Trophoblast cell (in vitro differentiated cells and primary cell): Measurements from ENCODE around the gene CUBN.

Experiments used
- DNase-seq, 2 donors: peaks; one replicate each; pipeline ENCODE4 v3.0.0-alpha.2; 2016
- H2AFZ ChIP-seq: 2 replicates; pipeline ENCODE4 v1.6.1; 2013; ENCODE audit warnings: low read length, moderate library complexity, mild to moderate bottlenecking; ENCODE audit not compliant: insufficient read depth, poor library complexity
- H2AK5ac ChIP-seq: 2 replicates; pipeline ENCODE4 v1.6.1; 2013; ENCODE audit warnings: mild to moderate bottlenecking, low read length
- H2BK120ac ChIP-seq: 2 replicates; pipeline ENCODE4 v1.6.1; 2013; ENCODE audit warnings: low read length, mild to moderate bottlenecking, moderate library complexity; ENCODE audit not compliant: insufficient read depth, poor library complexity
- H2BK12ac ChIP-seq: 2 replicates; pipeline ENCODE4 v1.6.1; 2013; ENCODE audit warnings: mild to moderate bottlenecking, low read length, moderate library complexity
- H2BK5ac ChIP-seq: 2 replicates; pipeline ENCODE4 v1.6.1; 2013; ENCODE audit warnings: low read length, low read depth, moderate library complexity, mild to moderate bottlenecking; ENCODE audit not compliant: poor library complexity
- H3K14ac ChIP-seq: 2 replicates; pipeline ENCODE4 v1.6.1; 2013; ENCODE audit warnings: mild to moderate bottlenecking, low read length
- H3K18ac ChIP-seq: 2 replicates; pipeline ENCODE4 v1.6.1; 2013; ENCODE audit warnings: mild to moderate bottlenecking, low read length
- H3K23ac ChIP-seq: 2 replicates; pipeline ENCODE4 v1.6.1; 2013; ENCODE audit warnings: low read length
- H3K27ac ChIP-seq: 2 replicates; pipeline ENCODE4 v1.5.1; 2013; ENCODE audit warnings: low read depth, mild to moderate bottlenecking, inconsistent platforms, low read length, moderate library complexity
- H3K27me3 ChIP-seq: 2 replicates; pipeline ENCODE4 v1.6.1; 2013; ENCODE audit warnings: inconsistent platforms, mild to moderate bottlenecking, low read length, moderate library complexity; ENCODE audit not compliant: insufficient read depth
- H3K36me3 ChIP-seq, 2 experiments: 1 replicate in 1 of 2; 2 replicates in 1 of 2; pipeline ENCODE4 v1.6.1; 2013; ENCODE audit warnings: low read length in 2 of 2, mild to moderate bottlenecking in 2 of 2, moderate library complexity in 1 of 2; ENCODE audit not compliant: insufficient read depth in 2 of 2, control insufficient read depth in 1 of 2
- H3K4ac ChIP-seq: 2 replicates; pipeline ENCODE4 v1.6.1; 2013; ENCODE audit warnings: low read depth, mild to moderate bottlenecking, low read length, moderate library complexity
- H3K4me1 ChIP-seq, 2 experiments: 1 replicate in 1 of 2; 2 replicates in 1 of 2; pipeline ENCODE4 v1.6.1; 2013; ENCODE audit warnings: low read length in 2 of 2, mild to moderate bottlenecking in 2 of 2, moderate library complexity in 1 of 2; ENCODE audit not compliant: insufficient read depth in 2 of 2, control insufficient read depth in 1 of 2
- H3K4me2 ChIP-seq: 2 replicates; pipeline ENCODE4 v1.6.1; 2013; ENCODE audit warnings: inconsistent platforms, mild to moderate bottlenecking, low read length, moderate library complexity
- H3K4me3 ChIP-seq: 2 replicates; pipeline ENCODE4 v1.5.1; 2013; ENCODE audit warnings: mild to moderate bottlenecking, low read depth, low read length, inconsistent platforms
- H3K79me1 ChIP-seq: one replicate; pipeline ENCODE4 v1.6.1; 2013; ENCODE audit warnings: low read length
- H3K79me2 ChIP-seq: 2 replicates; pipeline ENCODE4 v1.6.1; 2013; ENCODE audit warnings: low read length, mild to moderate bottlenecking; ENCODE audit not compliant: control insufficient read depth, insufficient read depth, poor library complexity
- H3K9ac ChIP-seq: 2 replicates; pipeline ENCODE4 v1.6.1; 2013; ENCODE audit warnings: mild to moderate bottlenecking, low read length
- H3K9me3 ChIP-seq: 2 replicates; pipeline ENCODE4 v1.6.1; 2013; ENCODE audit warnings: low read depth, mild to moderate bottlenecking, control low read depth, inconsistent platforms, low read length; ENCODE audit not compliant: insufficient read depth
- H4K12ac ChIP-seq: 2 replicates; pipeline ENCODE4 v1.6.1; 2013; ENCODE audit warnings: low read depth, mild to moderate bottlenecking, low read length, moderate library complexity
- H4K8ac ChIP-seq: 2 replicates; pipeline ENCODE4 v1.6.1; 2013; ENCODE audit warnings: low read depth, mild to moderate bottlenecking, low read length, moderate library complexity
- H4K91ac ChIP-seq: one replicate; pipeline ENCODE4 v1.6.1; 2013; ENCODE audit warnings: low read depth, mild to moderate bottlenecking, low read length, moderate library complexity
- WGBS: extraction: QIAGEN DNeasy Blood & Tissue Kit; methylation state at CpG from one replicate; pipeline ENCODE4 v1.1.7; 2013; ENCODE audit warnings: missing lambda C conversion rate; ENCODE audit not compliant: insufficient read length, insufficient coverage; ENCODE audit errors: extremely low coverage; 5-methylcytosine and 5-hydroxymethylcytosine counted together

The CUBN gene

DNA sequence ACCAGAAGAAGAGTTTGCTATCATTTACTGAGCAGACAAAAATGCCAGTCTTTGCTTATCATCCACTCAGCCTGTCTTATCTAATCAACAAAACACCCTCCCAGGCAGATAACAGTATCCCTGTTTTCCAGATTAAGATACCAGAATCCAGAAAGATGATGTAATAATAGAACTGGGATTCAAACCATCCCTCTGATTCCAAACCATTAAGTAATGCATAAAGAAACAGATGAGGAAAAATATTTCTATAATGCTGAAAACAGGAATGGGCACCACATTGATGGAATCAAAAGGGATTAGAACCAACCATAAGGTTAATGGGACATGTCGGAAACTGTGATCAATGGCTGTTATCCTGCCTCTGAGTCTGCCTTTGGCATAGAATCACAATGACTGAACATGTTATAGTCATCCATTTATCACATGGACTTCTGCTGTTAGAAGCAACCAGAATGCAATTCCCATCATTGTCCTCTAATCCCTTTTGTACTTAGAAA lies 220.3 kb downstream of the CUBN start:
- H3K4me2 ChIP-seq, result no peak overlapping the region
- WGBS, result no CpG with 5 or more reads among the region's 1 CpG
- H4K12ac ChIP-seq, result no peak overlapping the region
- H3K27me3 ChIP-seq, result no peaks in the 10 kb centered on the region
- no peak overlapping the region for H3K27ac ChIP-seq
- no peak overlapping the region for H2BK12ac ChIP-seq
- H3K4ac ChIP-seq, result no peak overlapping the region
- H3K4me3 ChIP-seq, result no peak overlapping the region
- no peak overlapping the region for H2AK5ac ChIP-seq
- H4K91ac ChIP-seq, result no peak overlapping the region
- H3K18ac ChIP-seq, result no peak overlapping the region
- DNase-seq, result no peak
- H3K9ac ChIP-seq, result no peak overlapping the region
- no peak overlapping the region for H3K14ac ChIP-seq
- no peak overlapping the region for H2BK120ac ChIP-seq
- no peak overlapping the region for H4K8ac ChIP-seq
- no peaks in the 10 kb centered on the region for H3K36me3 ChIP-seq
- H3K4me1 ChIP-seq, result no peaks in the 10 kb centered on the region
- H2BK5ac ChIP-seq, result no peak overlapping the region
- H3K9me3 ChIP-seq, result no peaks in the 10 kb centered on the region
- H2AFZ ChIP-seq, result no peak overlapping the region
- H3K79me1 ChIP-seq, result no peaks in the 10 kb centered on the region
- no peaks in the 10 kb centered on the region for H3K79me2 ChIP-seq
- H3K23ac ChIP-seq, result no peak overlapping the region

- DNase-seq, result no peak
- Histone ChIP-seq H2AFZ (no peak overlapping the region), H2AK5ac (no peak overlapping the region), H3K4ac (no peak overlapping the region), H3K27me3 (no peaks in the 10 kb centered on the region), H2BK12ac (no peak overlapping the region), H3K79me1 (no peaks in the 10 kb centered on the region), H3K9ac (no peak overlapping the region), H3K18ac (no peak overlapping the region), H3K27ac (no peak overlapping the region), H3K79me2 (no peaks in the 10 kb centered on the region), H3K4me3 (no peak overlapping the region), H3K14ac (no peak overlapping the region), H3K9me3 (no peaks in the 10 kb centered on the region), H3K36me3 (no peaks in the 10 kb centered on the region), H4K91ac (no peak overlapping the region), H3K4me2 (no peak overlapping the region), H2BK120ac (no peak overlapping the region), H2BK5ac (no peak overlapping the region), H4K8ac (no peak overlapping the region), H3K4me1 (no peaks in the 10 kb centered on the region), H4K12ac (no peak overlapping the region), H3K23ac (no peak overlapping the region)
- no CpG with 5 or more reads among the region's 2 CpGs for WGBS
These were observed 221.9 kb downstream of the CUBN start for GRCh38 chr10:16907687-16908086.

GRCh38 chr10:16905320-16905719 lies 224.3 kb downstream of the CUBN start:
- Histone ChIP-seq H3K79me2 (no peaks in the 10 kb centered on the region), H3K36me3 (no peaks in the 10 kb centered on the region), H3K27ac (no peak overlapping the region), H4K91ac (no peak overlapping the region), H3K9me3 (no peaks in the 10 kb centered on the region), H2BK12ac (no peak overlapping the region), H3K18ac (no peak overlapping the region), H3K4me1 (no peaks in the 10 kb centered on the region), H3K14ac (no peak overlapping the region), H4K12ac (no peak overlapping the region), H2AK5ac (no peak overlapping the region), H4K8ac (no peak overlapping the region), H3K79me1 (no peaks in the 10 kb centered on the region), H3K4me2 (no peak overlapping the region), H2BK5ac (no peak overlapping the region), H2BK120ac (no peak overlapping the region), H3K4me3 (no peak overlapping the region), H3K4ac (no peak overlapping the region), H3K27me3 (no peaks in the 10 kb centered on the region), H3K23ac (no peak overlapping the region), H2AFZ (no peak overlapping the region), H3K9ac (no peak overlapping the region)
- no CpG with 5 or more reads among the region's 8 CpGs for WGBS
- DNase-seq, result no peak

DNA sequence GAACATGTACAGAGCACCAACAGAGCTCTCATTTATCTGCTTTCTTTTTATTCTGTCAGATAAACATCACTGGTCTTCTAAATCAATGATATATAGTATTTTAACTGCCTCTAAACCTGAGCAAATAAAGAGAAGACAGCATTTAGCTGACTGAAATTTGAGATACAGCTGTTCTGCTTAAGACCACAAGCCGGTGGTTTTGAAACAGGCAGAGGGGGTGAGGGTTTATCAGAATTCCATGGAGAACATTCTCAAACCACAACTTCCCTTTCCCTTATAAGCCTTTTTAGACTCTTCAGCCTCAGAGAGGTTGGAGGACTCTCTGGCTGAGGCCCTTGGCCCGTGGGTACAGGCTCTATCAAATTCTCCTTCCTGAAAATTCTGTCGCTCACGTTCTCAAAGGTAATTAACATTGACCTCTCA lies 225.0 kb downstream of the CUBN start:
- Histone ChIP-seq H3K36me3 (no peaks in the 10 kb centered on the region), H3K4me1 (no peaks in the 10 kb centered on the region), H3K9me3 (no peaks in the 10 kb centered on the region), H2AFZ (no peak overlapping the region), H3K4ac (no peak overlapping the region), H3K4me2 (no peak overlapping the region), H4K12ac (no peak overlapping the region), H3K4me3 (no peak overlapping the region), H4K8ac (no peak overlapping the region), H3K23ac (no peak overlapping the region), H3K79me2 (no peaks in the 10 kb centered on the region), H2BK12ac (no peak overlapping the region), H3K27ac (no peak overlapping the region), H3K18ac (no peak overlapping the region), H2AK5ac (no peak overlapping the region), H4K91ac (no peak overlapping the region), H2BK5ac (no peak overlapping the region), H2BK120ac (no peak overlapping the region), H3K9ac (no peak overlapping the region), H3K27me3 (no peaks in the 10 kb centered on the region), H3K14ac (no peak overlapping the region), H3K79me1 (no peaks in the 10 kb centered on the region)
- no CpG with 5 or more reads among the region's 4 CpGs for WGBS
- DNase-seq, result no peak
